GM18517 (cell line): ENCODE measurements around the gene SPTSSB.
A peak's percentile ranks its signal among the peaks of the same experiment; 100 is the strongest.

Source experiments
- ATAC-seq: cut with Tn5 transposase; IDR thresholded peaks from one replicate; pipeline ENCODE4 v1.9.1; 2021; ENCODE audit warnings: mild to moderate bottlenecking, moderate library complexity; ENCODE audit not compliant: unreplicated experiment

SPTSSB gene, protein sequence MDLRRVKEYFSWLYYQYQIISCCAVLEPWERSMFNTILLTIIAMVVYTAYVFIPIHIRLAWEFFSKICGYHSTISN

DNA sequence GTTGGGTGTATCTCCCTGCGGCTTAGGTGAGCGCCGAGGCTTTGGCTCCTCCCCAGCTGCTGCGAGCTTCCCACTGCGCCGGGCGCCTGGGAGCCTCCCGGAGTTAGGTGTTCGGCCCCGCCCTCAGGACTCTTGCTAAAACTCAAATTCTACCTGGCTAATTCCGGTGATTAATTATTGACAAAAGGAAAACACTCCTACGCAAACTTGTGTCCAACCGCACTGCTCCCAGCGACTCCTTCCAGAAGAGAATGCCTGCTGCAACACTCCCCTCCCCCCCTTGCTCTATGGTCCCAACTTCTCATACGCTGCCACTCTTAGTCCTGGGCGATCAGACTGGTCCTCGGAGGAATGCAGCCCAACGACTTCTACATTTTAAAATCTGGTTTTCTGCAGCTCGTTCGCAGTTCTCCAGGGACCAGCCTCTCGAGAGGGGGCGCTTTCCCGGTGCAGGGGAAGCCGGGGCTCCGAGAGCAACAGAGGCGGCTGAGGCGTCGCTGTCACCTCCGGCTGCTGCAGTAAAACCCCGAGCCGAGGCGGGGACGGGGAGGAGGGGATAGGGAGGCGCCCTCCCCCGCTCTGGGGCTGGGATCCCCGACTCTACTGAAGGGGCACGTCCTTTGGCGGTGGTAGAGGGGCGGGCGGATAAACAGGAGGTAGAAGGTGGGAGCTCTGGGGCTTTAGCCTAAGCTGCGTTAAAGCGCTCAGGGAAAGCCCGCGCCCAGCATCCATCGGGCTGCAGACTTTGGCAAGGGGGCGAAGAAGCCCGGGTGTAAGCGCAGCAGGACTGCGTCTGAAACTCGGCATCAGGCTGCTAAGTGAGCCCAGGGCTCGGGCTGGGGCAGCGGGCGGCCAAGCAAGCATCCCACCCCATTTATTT, at the start of gene SPTSSB:
SPTSSB (minus strand) TSS at position 77 of the 880 bp plus-strand sequence. CDS start 25,194 bp downstream, outside the sequence.
- peak; percentile 45 for ATAC-seq

DNA sequence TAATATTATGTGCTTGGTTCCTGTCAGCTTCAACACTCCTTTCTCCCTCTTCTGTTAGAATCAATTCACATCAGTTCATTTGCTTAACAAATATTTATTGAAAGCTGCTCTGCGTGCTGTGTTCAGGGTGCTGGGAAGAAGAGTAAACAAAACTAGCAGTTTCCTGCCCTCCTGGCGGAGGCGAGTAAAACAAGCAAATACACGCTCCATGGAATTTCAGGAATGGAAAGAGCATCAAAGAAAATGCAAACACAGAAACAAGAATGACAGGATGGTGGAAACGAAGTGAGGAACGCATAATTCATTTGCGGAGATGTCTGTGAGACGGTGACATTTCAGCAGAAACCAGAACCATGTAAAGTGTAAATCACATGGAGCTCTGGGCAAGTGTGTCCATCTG, 49.4 kb upstream of the SPTSSB start:
- ATAC-seq = no peak

DNA sequence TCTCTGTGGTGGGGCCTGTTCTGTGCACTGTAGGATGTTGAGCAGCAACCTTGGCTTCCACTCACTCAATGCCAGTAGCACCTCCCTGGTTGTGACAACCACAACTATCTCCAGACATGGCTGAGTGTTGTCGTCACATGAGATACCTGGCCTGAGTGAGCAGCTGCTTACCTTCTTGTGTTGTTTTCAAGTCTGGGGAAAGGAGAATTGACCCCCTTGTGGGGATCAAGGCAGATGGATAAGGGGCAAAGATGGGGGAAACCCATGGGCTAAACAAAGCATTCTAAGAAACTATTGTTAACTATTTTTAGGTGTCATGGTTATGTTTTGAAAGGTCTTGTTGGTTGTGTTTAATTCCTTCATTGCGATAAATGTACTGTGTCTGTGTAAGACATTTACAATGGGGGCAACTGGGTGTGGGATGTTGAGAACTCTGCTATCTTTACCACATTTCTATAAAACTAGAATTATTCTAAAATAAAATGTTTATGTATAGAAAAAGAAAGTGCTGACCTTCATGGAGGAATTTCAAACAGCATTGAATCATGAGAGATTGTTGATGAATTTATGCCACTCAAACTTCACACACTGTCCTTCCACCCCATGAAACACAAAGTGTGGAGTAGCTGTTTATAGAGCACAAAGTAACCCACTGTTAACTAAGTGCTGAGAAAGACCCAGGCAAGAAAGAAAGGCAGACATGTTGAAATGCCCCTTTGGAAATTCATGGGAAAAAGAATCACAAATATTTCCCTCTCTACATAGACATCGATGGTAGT, 48.4 kb upstream of the SPTSSB start:
- ATAC-seq = no peak

DNA sequence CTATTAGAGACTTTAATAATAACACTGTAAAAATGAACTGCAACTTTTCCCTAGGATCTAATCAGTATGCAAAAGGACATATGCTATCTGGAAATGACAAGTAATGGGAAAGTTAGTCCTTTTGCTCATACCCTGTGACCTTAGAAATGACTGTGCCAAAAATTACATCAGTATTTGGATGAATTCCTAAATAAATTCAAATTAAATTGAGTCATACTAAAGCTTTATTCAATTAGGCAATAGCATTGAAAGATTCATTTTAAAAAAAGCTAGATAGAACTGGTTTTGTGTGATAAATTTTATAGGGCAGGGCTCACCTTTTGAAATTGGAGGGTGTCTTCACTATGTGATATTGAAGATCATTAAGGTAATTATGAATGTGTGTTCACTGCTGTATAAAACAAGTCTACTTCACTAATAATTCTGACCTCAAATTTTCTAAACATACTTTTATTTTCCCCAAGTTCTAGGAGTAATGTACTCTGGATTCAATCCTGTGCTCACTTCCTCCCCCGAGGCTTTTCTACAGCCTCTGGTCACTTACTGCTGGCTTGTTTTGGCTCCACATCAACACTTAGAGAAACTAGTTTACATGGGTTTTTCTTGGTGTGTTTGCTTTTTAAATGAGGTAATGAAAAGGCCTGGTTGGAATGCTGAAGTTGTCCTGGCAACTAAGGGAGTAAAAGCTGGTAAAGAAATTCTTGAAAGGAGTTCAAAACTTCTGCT, 44.4 kb upstream of the SPTSSB start:
- ATAC-seq = no peak

DNA sequence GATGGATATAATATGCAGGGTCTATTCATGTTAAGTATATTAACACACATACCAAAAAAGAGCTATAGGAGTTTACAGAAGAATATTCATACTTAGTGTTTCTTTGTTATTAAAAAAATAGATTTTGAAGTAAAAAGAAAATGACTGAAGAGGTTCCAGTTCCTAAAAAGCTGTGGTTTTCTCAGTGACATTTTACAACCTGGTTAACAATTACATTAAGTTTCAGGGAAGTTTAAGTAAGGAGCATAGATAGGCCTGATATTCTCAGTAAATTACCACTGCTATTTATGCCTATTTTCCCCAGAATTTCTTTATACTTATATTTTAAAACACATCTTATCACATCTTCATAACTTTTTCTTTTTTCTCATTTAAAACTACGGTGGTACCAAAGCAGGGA, 43.6 kb upstream of the SPTSSB start:
- no peak for ATAC-seq

DNA sequence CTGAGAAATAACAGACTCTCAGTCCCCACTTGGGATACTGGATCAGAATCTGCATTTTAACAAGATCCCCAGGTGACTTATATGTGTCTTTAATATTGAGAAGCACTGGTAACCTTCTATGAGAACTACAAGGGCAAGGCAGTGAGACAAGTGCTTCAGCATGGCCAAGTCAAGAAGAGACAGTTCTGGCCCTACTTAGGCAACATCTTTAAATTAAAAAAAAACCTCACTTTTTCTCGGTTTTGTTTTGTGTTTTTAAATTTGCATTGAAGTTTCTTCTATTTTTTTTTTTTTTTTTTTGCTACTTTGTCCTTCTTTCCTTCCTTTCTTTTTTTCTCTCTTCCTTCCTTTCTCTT, 42.5 kb upstream of the SPTSSB start:
- no peak for ATAC-seq

DNA sequence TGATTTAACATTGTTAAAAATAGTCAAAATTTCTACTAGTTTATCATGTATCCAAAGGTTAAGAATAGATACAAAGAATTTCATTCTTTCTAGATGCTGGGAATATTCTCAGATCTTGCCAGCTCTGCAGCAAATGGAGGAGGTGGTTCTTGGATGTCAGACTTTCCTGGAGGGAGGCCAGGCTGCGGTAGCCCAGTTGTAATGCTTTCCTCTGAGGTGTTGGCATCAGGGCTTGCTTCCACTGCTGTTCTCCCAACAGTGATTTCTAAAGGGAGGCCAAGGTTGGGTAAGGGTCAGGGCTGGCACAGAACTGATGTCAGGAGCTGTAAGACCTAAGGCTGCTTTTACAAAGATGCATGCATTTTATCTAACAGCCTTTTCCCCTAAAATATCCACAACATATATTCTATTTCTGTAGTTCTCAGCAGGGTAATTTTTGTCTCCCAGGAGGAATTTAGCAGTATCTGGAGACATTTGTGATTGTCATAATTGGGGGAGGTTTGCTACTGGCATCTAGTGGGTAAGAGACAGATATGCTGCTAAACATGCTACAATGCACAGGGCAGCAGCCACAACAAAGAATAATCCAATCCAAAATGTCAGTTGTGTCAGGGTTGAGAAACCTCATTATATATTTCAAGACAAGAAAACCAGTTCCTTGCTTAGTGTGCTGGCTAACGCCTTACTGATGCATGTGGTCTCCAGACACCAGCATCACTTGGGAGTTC, 42.0 kb upstream of the SPTSSB start:
- ATAC-seq = no peak

DNA sequence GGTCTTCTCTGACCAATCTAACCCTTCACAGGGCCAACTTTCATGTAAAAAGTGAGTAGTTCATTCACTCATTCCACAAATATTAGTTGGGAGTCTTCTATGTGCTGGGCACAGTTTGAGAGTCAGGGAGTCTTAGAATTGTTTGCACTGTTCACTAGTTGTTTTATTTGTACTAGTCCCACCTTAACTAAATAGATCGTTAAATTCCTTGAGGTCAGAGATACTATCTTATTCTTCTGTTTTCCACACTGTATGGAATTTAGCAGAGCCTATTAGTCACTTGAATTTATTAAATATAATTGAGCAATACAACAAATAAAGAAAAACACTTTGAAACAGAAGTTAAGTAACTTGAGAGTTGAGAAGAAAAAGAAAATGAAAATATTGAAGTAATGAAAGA, 40.8 kb upstream of the SPTSSB start:
- ATAC-seq = no peak

DNA sequence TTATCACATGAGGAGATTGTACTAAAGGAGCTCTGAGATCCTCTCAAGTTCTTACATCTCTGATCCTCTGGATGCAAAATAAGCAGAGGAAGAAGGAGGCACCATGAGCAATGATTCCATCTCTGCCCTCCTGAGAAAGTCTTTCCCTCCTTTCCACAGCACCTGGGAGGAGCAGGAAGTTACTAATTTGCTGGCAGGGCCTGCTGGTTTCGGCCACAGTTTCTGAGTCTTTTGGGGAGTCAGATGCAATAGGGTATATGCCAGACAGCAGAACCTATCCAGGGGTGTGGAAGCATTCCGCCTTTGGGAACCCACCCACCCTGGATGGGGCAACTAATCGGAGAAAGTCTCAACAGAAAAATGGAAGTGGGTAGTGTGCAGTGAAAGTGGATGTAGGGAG, 38.5 kb upstream of the SPTSSB start:
- ATAC-seq = no peak

DNA sequence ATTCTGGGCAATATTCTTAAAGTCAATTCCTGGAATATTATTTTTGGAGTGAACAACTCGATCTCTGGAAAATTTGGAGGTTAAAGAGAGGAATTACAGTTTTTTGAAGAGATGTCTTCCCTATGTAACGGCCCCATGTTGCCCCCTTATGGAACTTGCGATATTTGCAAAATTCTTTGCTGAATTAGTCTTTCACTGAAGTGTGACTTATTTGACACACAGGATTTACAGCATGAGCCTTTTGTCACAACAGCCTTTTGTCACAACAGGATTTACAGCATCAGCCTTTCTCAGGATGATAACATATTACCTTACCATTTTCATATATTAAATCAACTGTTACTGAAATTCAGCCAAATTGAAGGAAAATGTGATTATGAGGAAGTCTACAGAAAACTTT, 37.8 kb upstream of the SPTSSB start:
- ATAC-seq = peak; percentile 52

DNA sequence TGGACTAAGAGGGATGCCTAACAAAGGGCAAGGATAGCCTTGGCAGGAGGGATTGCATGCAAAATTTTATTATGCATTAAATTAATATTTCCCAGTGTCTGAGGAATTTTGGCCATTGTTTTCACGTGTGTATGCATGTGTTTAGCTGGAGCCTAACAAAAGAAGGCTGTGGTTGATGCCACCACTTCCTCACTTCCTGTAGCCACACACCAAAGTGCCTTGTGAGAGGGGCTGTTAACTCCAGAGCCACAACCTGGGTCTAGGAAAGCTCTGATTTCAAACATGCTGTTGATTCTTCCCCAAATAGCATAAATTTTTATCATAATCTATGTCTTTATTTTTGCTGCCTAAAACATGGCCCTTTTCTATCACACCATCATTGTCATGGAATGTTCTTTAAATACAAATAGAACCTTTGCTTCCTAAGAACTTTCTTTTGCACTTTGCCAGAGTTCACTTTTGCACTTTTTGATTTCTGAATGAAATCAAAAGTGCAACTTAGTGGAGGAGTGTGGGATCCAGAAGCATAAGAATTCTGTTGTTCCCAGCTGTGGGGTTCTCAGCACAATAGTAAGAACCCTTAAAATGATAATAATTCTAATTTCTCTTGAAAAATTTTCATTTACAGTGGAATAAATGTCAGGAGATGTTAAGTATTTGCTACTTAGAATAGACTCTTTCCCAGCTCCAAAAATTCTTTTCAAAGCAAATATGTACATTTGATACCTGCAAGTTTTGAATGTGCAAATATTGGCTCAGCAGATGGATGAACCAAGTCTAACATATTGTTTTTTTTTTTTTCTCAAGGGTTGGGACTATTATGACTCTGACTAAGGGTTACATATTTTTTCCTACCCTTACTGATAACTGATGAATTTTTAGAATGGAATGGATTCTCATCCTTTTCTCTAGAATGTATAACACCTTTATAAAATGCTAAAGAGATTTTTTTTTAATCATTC, 35.6 kb upstream of the SPTSSB start:
- ATAC-seq = no peak

DNA sequence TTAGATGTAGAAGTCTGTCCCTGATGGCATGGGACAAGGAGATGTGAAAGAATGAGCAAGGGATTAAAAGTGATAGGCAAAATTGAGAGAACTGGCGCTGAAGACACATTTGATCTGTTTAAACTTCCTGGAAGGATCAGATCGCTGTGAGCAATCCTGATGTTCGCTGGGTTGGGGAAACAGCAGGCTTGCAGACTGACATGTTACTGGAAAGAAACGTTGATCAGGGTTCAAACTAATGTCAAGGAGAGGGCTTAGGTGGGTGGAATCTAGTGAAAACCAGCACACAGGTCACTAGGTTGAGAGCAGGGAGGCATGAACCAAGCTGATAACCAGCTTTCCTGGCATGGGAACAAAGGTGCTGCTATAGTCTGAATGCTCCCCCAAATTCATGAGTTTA, 34.5 kb upstream of the SPTSSB start:
- ATAC-seq = no peak

DNA sequence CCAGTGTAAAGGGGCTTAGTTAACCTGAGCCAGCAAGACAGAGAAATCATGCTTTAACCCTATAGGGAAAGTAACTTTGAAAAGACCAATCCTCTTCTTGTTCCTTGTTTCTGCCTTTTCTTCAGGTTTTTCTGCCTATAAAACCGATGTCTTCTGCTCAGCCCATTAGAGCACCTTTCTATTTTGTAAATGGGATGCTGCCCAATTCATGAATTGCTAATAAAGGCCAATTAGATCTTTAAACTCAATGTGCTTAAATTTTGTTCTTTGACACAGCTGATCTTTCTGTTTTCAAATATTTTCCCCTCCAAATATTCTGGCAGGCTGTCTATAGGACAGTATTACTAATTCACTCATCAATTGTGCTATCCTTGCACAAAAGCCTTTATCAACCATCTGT, 33.8 kb upstream of the SPTSSB start:
- ATAC-seq = no peak

DNA sequence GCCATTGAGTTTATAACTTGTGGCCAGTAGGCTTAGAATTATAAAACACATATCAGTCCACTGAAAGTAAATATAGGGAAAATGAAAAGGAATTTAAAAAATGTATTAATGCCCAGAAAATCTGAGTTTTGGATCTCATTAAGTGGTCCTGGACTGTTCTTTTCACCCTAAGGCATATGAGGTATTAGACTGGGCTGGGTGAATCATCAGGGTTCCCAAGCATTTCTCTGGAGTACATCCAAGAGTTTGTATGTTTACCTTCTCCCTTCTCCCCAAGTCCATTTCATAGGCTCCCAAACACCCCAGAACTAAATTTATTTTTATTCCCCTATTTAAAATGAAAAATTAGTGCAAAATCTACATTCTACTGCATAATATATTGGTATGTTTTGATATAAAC, 31.9 kb upstream of the SPTSSB start:
- no peak for ATAC-seq

DNA sequence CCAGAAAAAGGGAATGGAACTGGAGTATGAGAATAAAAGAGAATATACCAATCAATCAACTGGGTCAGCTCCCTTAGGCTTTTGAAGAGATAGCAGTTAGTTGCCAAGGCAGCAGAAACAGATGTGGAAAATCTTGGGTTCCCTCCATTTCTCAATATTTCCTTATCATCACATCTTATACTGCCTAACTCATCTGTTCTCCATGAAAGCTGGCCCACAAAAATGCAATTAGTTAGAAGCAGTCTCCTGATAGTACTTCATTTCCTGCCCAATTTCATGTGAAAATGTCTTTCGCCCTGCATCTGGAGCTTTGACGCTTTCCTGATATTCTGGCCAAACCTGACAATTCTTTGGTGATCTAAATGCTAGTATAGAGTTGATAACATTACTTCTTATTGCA, 30.1 kb upstream of the SPTSSB start:
- no peak for ATAC-seq

DNA sequence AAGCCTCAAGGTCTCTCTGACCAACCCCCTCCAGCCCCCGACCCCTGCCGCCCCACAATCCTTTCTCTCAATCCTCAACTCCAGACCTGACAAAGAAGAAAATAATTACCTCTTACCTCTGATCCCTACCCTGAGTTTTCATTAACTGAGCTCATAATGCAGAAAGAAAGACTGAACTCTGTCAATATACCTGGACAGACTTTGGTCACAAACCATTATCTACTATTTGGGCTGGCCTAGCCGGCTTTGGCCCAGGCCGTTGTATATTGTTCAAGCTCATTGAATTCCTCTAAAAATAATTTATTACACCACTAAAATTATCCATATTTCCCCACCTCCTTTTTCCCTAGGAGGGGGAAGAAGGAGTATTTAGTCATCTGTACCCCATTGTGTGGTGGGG, 29.3 kb upstream of the SPTSSB start:
- no peak for ATAC-seq

DNA sequence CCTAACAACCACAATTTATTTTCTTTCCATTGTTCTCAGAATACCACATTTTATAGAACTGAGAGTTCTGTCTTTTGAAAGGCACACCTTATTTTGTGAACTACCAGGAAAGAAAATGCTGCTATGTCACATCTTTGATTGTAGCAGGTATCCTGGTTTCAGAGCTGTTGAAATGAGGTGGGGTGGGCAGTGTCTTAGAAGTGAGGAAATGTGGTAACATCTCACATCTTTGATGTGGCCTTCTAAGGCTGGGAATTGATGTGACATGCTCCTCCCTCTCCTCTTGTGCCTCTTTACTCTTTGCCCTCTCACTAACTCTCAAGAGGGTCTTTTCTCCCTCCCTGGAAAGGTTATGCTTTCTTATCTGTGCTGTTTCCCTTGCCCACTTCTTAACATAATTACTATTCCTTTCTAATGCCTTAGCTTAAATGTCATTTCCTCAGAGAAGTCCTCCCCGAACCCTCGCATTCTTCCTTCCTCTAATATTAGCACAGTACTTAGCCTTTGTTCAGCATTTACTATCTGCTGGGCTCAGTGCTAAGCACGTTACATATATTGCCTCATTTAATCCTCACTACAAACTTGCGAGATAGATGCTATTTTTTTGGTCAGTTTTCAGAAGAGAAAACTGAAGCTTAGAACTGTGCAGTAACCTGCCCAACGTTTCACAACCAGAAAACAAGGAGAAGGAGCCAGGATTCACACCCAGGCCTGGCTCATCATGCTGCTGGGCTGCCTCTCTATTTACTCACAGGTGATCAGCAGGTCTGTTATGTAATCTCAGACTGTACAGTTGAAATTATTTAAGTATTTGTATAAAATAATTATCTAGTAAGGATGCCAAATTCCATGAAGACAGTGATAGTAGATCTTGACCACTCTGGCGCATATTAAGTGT, 24.0 kb upstream of the SPTSSB start:
- ATAC-seq = no peak

DNA sequence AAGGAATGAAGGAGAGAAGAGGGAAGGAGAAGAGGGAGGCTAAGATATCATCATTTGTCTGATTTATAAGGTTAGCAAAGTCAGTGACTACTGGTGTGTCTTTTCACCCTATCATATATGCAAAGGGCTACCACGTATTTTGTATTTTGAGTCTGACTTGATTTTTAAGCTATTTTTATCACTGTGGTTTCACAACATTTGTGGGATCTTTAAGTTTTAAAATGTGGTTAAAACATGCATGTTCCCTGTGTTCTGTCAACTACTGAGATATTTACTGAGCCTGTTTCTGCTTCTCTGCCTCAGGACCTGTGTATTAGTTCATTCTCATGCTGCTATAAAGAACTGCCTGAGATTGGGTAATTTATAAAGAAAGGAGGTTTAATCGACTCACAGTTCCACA, 22.5 kb upstream of the SPTSSB start:
- no peak for ATAC-seq

DNA sequence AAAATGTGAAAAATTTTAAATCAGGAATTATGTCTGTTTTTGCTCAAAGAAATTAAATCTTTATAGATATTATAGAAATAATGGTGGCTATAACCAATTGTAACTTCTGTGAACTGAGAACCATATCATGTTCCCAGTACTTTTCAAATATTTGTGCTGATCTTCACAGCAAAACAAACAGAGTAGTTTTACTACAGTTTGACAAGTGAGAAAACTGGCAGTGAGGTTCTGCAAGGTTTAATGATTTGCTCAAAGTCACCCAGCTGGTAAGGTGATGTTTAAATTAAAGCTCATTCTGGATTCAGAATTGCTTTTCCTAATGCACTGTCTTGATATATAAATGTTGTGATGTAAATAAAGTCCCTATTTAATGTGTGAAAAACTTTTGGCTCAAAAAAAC, 22.0 kb upstream of the SPTSSB start:
- no peak for ATAC-seq
